Measurements from ENCODE around the gene ONECUT1.

- TF ChIP-seq CTCF (IDR thresholded peaks at IDR 0.05 in 4 of 5, conservative IDR thresholded peaks at IDR 0.05 in 1 of 5) (no peak), POLR2A (IDR thresholded peaks at IDR 0.05) (no peak)
Measured at GRCh38 chr15:52727815-52728214, 62.3 kb downstream of the ONECUT1 start.

All from gastrocnemius medialis (tissue), 4 donors.